HepG2 (cell line): ENCODE data around the gene GGACT. TPM values are rescaled to one million over a fixed set of nuclear protein-coding genes. Genes with fewer than 3 reads are reported as not detected.

Experiments used
- CCAR2 ChIP-seq: fragments of 200-400 bp; formaldehyde crosslinking; optimal IDR thresholded peaks from 2 replicates; pipeline ENCODE3; 2018; ENCODE audit warnings: low read depth, mild to moderate bottlenecking, low read length, moderate library complexity
- CENPT ChIP-seq: sonication (generic); formaldehyde crosslinking; IDR thresholded peaks from 2 replicates; pipeline ENCODE4 v1.8.0; 2022; ENCODE audit warnings: low read depth, mild to moderate bottlenecking, moderate library complexity, missing genetic modification reagents
- FOXA3 ChIP-seq: IDR thresholded peaks from 2 replicates; pipeline ENCODE4 v1.6.1; 2016; ENCODE audit warnings: missing genetic modification reagents, missing compliant biosample characterization
- GABPB1 ChIP-seq: IDR thresholded peaks from 2 replicates; pipeline ENCODE4 v1.6.1; 2016; ENCODE audit warnings: mild to moderate bottlenecking, missing genetic modification reagents, moderate library complexity, missing compliant biosample characterization
- IKZF1 ChIP-seq: fragments of 450-650 bp; IDR thresholded peaks from 2 replicates; pipeline ENCODE4 v1.7.1; 2016
- JUN ChIP-seq: sonication (generic); formaldehyde crosslinking; IDR thresholded peaks from 2 replicates; pipeline ENCODE4 v1.4.0; 2020; ENCODE audit warnings: mild to moderate bottlenecking, missing genetic modification reagents
- KLF16 ChIP-seq, 2 experiments: sonication (generic) in 1 of 2; formaldehyde crosslinking in 1 of 2; IDR thresholded peaks; 2 replicates each; pipeline versions ENCODE4 v1.6.1 to v1.8.0; 2016 to 2023; ENCODE audit warnings: missing genetic modification reagents in 2 of 2, missing compliant biosample characterization in 1 of 2
- MLX ChIP-seq: IDR thresholded peaks from 2 replicates; pipeline ENCODE4 v1.6.1; 2016
- NCOA1 ChIP-seq: sonication (generic); formaldehyde crosslinking; IDR thresholded peaks from 2 replicates; pipeline ENCODE4 v1.9.0; 2021; ENCODE audit warnings: missing genetic modification reagents
- POGK ChIP-seq: sonication (generic); formaldehyde crosslinking; conservative IDR thresholded peaks from 2 replicates; pipeline ENCODE4 v1.8.0; 2022; ENCODE audit warnings: mild to moderate bottlenecking, moderate library complexity, missing genetic modification reagents
- SOX13 ChIP-seq, 3 experiments: fragments of 450-650 bp in 1 of 3; sonication (generic) in 1 of 3; formaldehyde crosslinking in 1 of 3; IDR thresholded peaks in 2 of 3; conservative IDR thresholded peaks in 1 of 3; 2 replicates each; pipeline versions ENCODE4 v1.5.0 to v1.6.1; 2016 to 2020; ENCODE audit warnings: antibody characterized with exemption in 1 of 3, mild to moderate bottlenecking in 1 of 3, missing compliant biosample characterization in 1 of 3, missing genetic modification reagents in 1 of 3, moderate library complexity in 1 of 3
- SRSF9 ChIP-seq: fragments of 200-400 bp; formaldehyde crosslinking; IDR thresholded peaks from 2 replicates; pipeline ENCODE4 v1.6.1; 2018; ENCODE audit warnings: borderline replicate concordance, mild to moderate bottlenecking, low read depth, low read length; ENCODE audit not compliant: insufficient read depth, poor library complexity, severe bottlenecking
- STAG1 ChIP-seq: sonication (generic); formaldehyde crosslinking; IDR thresholded peaks from 2 replicates; pipeline ENCODE4 v1.4.0; 2020; ENCODE audit warnings: missing genetic modification reagents
- TCF7 ChIP-seq: sonication (generic); IDR thresholded peaks from 2 replicates; pipeline ENCODE4 v1.6.1; 2016; ENCODE audit warnings: antibody characterized with exemption, low read depth
- TFE3 ChIP-seq: IDR thresholded peaks from 2 replicates; pipeline ENCODE4 v1.6.1; 2016
- YEATS2 ChIP-seq: sonication (generic); formaldehyde crosslinking; IDR thresholded peaks from 2 replicates; pipeline ENCODE4 v1.4.0; 2020; ENCODE audit warnings: missing genetic modification reagents, borderline replicate concordance
- ZFP1 ChIP-seq: IDR thresholded peaks from 2 replicates; pipeline ENCODE4 v1.6.1; 2016
- ZNF235 ChIP-seq: sonication (generic); formaldehyde crosslinking; IDR thresholded peaks from 2 replicates; pipeline ENCODE4 v1.8.1; 2023; ENCODE audit warnings: mild to moderate bottlenecking, missing genetic modification reagents, borderline replicate concordance
- ZNF260 ChIP-seq: sonication (generic); formaldehyde crosslinking; IDR thresholded peaks from 2 replicates; pipeline ENCODE4 v1.4.0; 2020; ENCODE audit warnings: missing genetic modification reagents, low read depth, mild to moderate bottlenecking, borderline replicate concordance
- ZNF292 ChIP-seq: sonication (generic); formaldehyde crosslinking; IDR thresholded peaks from 2 replicates; pipeline ENCODE4 v1.8.1; 2022; ENCODE audit warnings: mild to moderate bottlenecking, low read depth, missing genetic modification reagents, borderline replicate concordance
- ZNF329 ChIP-seq: sonication (generic); formaldehyde crosslinking; IDR thresholded peaks from 2 replicates; pipeline ENCODE4 v1.9.0; 2021; ENCODE audit warnings: low read depth, mild to moderate bottlenecking, missing genetic modification reagents
- ZNF589 ChIP-seq: sonication (generic); formaldehyde crosslinking; conservative IDR thresholded peaks from 2 replicates; pipeline ENCODE4 v1.8.0; 2022; ENCODE audit warnings: mild to moderate bottlenecking, moderate library complexity, missing genetic modification reagents
- ZNF703 ChIP-seq: sonication (generic); formaldehyde crosslinking; IDR thresholded peaks from 2 replicates; pipeline ENCODE4 v1.5.1; 2020; ENCODE audit warnings: missing genetic modification reagents, mild to moderate bottlenecking, moderate library complexity, borderline replicate concordance
- ZNF737 ChIP-seq: sonication (generic); formaldehyde crosslinking; IDR thresholded peaks from 2 replicates; pipeline ENCODE4 v1.5.0; 2020; ENCODE audit warnings: missing genetic modification reagents, mild to moderate bottlenecking, borderline replicate concordance
- ZNF768 ChIP-seq: sonication (generic); formaldehyde crosslinking; IDR thresholded peaks from 2 replicates; pipeline ENCODE4 v1.4.0; 2020; ENCODE audit warnings: missing genetic modification reagents
- ZNF781 ChIP-seq: sonication (generic); formaldehyde crosslinking; IDR thresholded peaks from 2 replicates; pipeline ENCODE4 v1.5.1; 2020; ENCODE audit warnings: borderline replicate concordance, mild to moderate bottlenecking, missing genetic modification reagents; ENCODE audit errors: not compliant biosample characterization
- ZNF782 ChIP-seq: sonication (generic); formaldehyde crosslinking; IDR thresholded peaks from 2 replicates; pipeline ENCODE4 v1.4.0; 2020; ENCODE audit warnings: missing genetic modification reagents, mild to moderate bottlenecking, borderline replicate concordance
- polyA plus RNA-seq, 8 experiments: library from polyadenylated mRNA; depleted of rRNA in 3 of 8; stranded (reverse) in 7 of 8; unstranded in 1 of 8; fragments of >200 nt; fragmentation: Illumina TruSeq in 4 of 8; extraction: Trizol in 4 of 8; gene quantifications; 2 replicates each; pipeline versions ENCODE4 v1.2.1 to v1.2.3, GENCODE V29; 2011 to 2016; ENCODE audit warnings: low read depth in 4 of 8, missing spikeins in 1 of 8, mixed read lengths in 1 of 8; ENCODE audit not compliant: insufficient read depth in 1 of 8
- total RNA-seq, 5 experiments: library from RNA; depleted of rRNA; stranded (reverse); fragments of >200 nt; fragmentation: Illumina TruSeq; extraction: Trizol; gene quantifications; 2 replicates each; pipeline ENCODE4 v1.2.3, GENCODE V29; 2016; ENCODE audit warnings: low read depth in 1 of 5

GGACT gene
- total and polyA plus RNA-seq, 2 of the 13 experiments (the other 11 are each of a cell fraction or from before 2014, with no cell fraction given), result 1.7 to 1.9 TPM

GRCh38 chr13:100543872-100544602 lies 44.6 kb downstream of the GGACT start (continued):
- no peak for TF ChIP-seq ZNF781 (CRISPR knock-in tag)
- TF ChIP-seq SRSF9, result no peak
- peak; percentile 2; the same call in 1 of the 2 replicates for TF ChIP-seq STAG1
- TF ChIP-seq SOX13 (IDR thresholded peaks at IDR 0.05), result no peak
- peak in 1 of 2 experiments; percentile 57; a peak in 1 of 4 replicates for TF ChIP-seq SOX13 (CRISPR knock-in tag; conservative IDR thresholded peaks at IDR 0.05 in 1 of 2, IDR thresholded peaks at IDR 0.05 in 1 of 2)
- peak; percentile 44; the same call in 1 of the 2 replicates for TF ChIP-seq TCF7
- no peak for TF ChIP-seq ZNF589 (CRISPR knock-in tag)
- TF ChIP-seq POGK, result 0 out of 2 replicates have a peak, but pooled peaks have one; percentile 30
- no peak for TF ChIP-seq NCOA1 (CRISPR knock-in tag)
- peak; percentile 57 for TF ChIP-seq GABPB1 (CRISPR knock-in tag)
- TF ChIP-seq ZFP1 (CRISPR knock-in tag), result no peak
- no peak for TF ChIP-seq CENPT (CRISPR knock-in tag)
- no peak for TF ChIP-seq IKZF1
- TF ChIP-seq JUN (CRISPR knock-in tag), result peak; percentile 62; the same call in 1 of the 2 replicates
- peak in 1 of 2 experiments; percentile 30; a peak in 1 of 4 replicates for TF ChIP-seq KLF16 (CRISPR knock-in tag; IDR thresholded peaks at IDR 0.05)
- TF ChIP-seq ZNF260, result no peak
- peak; percentile 63; the same call in 1 of the 2 replicates for TF ChIP-seq ZNF292
- TF ChIP-seq ZNF329 (CRISPR knock-in tag), result no peak
- TF ChIP-seq CCAR2, result no peak
- no peak for TF ChIP-seq MLX (CRISPR knock-in tag)
- no peak for TF ChIP-seq ZNF768 (CRISPR knock-in tag)
- TF ChIP-seq ZNF737 (CRISPR knock-in tag), result no peak
- TF ChIP-seq ZNF782, result peak; percentile 61; the same call in 1 of the 2 replicates
- no peak for TF ChIP-seq YEATS2 (CRISPR knock-in tag)
- peak; percentile 35 for TF ChIP-seq TFE3 (CRISPR knock-in tag)
- no peak for TF ChIP-seq ZNF703
- no peak for TF ChIP-seq ZNF235 (CRISPR knock-in tag)
- peak; percentile 42 for TF ChIP-seq FOXA3
